Measurements from ENCODE around the gene INTS6.

Gene INTS6

GRCh38 chr13:51360489-51360888 lies 92.3 kb downstream of the INTS6 start:
- H3K27ac ChIP-seq, result no peak overlapping the region
- DNase-seq (ENCODE audit: low spot score), result no peak
- ChIA-PET POLR2A (ENCODE audit: low non-redundant PET) (no interaction called here), CTCF (interaction anchor here (0.6 kb wide), 1 partner anchor 1888 kb away, joined by 3 read pairs; no protein-coding TSS in a partner anchor)
- no peak for TF ChIP-seq CTCF (conservative IDR thresholded peaks at IDR 0.05; ENCODE audit: low read depth)

- CTCF ChIA-PET, result no interaction called here
- TF ChIP-seq CTCF (conservative IDR thresholded peaks at IDR 0.05; ENCODE audit: low read depth), result no peak
- POLR2A ChIA-PET (ENCODE audit: low non-redundant PET), result interaction anchor here (0.6 kb wide), 1 partner anchor 9 kb away, joined by 4 read pairs; no protein-coding TSS in a partner anchor
- no peak overlapping the region for H3K27ac ChIP-seq
- no peak for DNase-seq (ENCODE audit: low spot score)
These were observed 93.5 kb downstream of the INTS6 start for GRCh38 chr13:51359352-51359751.

DNA sequence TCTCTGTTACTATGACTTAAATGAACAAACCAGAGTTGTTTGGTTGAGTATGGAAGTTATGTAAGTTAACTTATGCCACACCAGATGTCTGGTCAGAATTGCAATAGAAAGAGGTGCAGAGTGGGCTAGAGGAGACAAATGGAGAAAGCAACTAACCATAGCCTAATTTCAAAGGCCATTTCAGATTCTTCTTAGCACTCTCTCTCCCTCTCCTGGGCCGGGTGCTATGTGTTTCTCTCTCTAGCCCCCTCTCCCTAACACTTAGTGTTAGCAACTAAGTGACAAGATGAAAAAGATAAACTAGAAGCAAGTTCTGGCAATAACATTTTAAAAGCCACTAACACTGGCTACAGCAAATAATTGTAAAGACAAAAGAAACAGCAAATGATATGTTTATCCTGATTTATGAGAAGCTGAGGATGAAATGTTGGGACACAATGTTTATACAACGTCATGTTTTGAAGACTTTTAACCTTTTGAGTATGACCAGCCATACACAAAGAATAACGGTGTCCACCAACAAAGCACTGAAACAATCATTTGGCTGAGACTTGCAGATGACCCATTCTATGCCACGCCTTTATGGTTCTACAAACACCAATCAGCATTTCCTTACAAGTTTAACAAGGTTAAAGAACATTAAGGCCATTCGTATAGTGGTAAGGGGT lies 94.8 kb downstream of the INTS6 start:
- POLR2A ChIA-PET (ENCODE audit: low non-redundant PET), result no interaction called here
- no peak overlapping the region for H3K27ac ChIP-seq
- CTCF ChIA-PET, result interaction anchor here (0.5 to 0.6 kb wide), 2 partner anchors 68 to 254 kb away, joined by 3 to 4 read pairs; no protein-coding TSS in a partner anchor
- DNase-seq (ENCODE audit: low spot score), result no peak
- no peak for TF ChIP-seq CTCF (conservative IDR thresholded peaks at IDR 0.05; ENCODE audit: low read depth)

GRCh38 chr13:51355217-51355616 lies 97.6 kb downstream of the INTS6 start:
- H3K27ac ChIP-seq, result no peak overlapping the region
- ChIA-PET POLR2A (ENCODE audit: low non-redundant PET) (no interaction called here), CTCF (interaction anchor here (0.6 kb wide), 1 partner anchor 29 kb away, joined by 3 read pairs; no protein-coding TSS in a partner anchor)
- TF ChIP-seq CTCF (conservative IDR thresholded peaks at IDR 0.05; ENCODE audit: low read depth), result no peak
- DNase-seq (ENCODE audit: low spot score), result no peak

DNA sequence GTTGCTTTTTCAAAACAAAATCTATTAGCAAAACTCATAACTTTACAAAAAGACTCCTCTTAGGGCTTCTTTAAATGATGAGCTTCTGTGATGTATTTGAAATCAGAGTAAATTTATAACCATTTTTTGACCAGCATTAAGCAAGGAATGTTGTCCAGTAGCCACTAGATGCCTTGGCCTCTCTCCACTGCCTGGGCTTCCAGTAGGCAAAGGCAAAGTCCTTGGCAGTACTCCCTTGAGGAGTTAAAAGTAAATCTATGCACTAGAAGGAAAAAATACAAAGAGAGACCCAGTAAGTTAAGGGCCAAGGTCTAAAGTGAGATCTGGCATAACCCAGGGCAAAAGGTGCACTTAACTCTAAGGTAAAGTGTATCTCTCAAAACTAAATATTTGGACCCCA lies 103.8 kb downstream of the INTS6 start:
- DNase-seq (ENCODE audit: low spot score), result no peak
- CTCF ChIA-PET, result no interaction called here
- no peak overlapping the region for H3K27ac ChIP-seq
- no peak for TF ChIP-seq CTCF (conservative IDR thresholded peaks at IDR 0.05; ENCODE audit: low read depth)
- POLR2A ChIA-PET (ENCODE audit: low non-redundant PET), result no interaction called here

DNA sequence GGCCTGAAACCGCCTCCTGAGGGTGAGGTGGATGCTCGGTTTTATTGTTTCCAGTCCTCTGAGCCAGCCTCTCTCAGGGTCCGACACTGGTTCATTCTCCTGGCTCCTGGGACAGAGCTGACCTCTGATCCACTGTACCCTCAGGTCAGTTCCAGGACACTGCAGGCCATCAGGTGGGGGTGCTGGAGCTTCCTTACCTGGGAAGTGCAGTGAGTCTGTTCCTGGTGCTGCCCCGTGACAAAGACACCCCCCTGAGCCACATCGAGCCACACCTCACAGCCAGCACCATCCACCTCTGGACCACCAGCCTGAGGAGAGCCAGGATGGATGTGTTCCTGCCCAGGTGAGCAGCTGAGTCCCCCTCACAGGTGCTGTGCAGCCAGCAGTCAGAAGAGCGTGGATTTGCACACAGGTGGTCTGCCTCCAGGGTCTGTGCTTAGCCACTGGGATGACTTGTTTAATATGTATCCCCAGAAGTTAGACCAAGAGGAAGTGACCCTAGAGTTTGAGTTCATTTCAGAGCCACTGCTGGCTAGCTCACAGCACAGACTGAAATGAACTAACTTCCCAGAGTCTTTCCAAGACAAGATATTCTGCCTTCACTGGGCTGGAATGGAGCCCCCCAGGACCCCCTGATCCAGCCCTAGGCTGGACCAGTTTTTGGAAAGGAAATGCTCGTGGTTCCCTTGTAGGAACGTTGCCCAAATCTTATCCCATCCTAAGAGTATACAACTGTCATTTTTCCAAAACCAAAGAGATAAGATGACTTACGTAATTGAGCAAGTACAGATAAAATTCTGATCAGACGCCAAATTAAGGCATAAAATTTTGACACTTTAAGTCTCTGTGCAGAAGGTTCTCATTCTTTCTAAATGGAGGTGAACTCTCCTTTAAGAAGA lies 104.5 kb downstream of the INTS6 start:
- ChIA-PET CTCF (no interaction called here), POLR2A (ENCODE audit: low non-redundant PET) (no interaction called here)
- DNase-seq (ENCODE audit: low spot score), result no peak
- H3K27ac ChIP-seq, result no peak overlapping the region
- TF ChIP-seq CTCF (conservative IDR thresholded peaks at IDR 0.05; ENCODE audit: low read depth), result no peak

Data from RWPE1 (cell line).